ENCODE measurements around the gene NME8. TPM values are rescaled to one million over a fixed set of nuclear protein-coding genes. Genes with fewer than 3 reads are reported as not detected.

Gene NME8
- total RNA-seq, 4 donors from 2014 or later, result not detected

- Histone ChIP-seq H3K27ac (no peak overlapping the region), H3K36me3 (no peaks in the 10 kb centered on the region), H3K4me3 (no peak overlapping the region), H3K27me3 (no peaks in the 10 kb centered on the region), H3K4me1 (no peaks in the 10 kb centered on the region), H3K9me3 (peaks cover 0 to 2% of the 10 kb centered on the region in 2 donors)
- TF ChIP-seq POLR2A (IDR thresholded peaks at IDR 0.05) (no peak), CTCF (IDR thresholded peaks at IDR 0.05) (no peak)
- intact Hi-C loops (cut with DNase I; ENCODE audit: low total_unique reads), result no loop called here
- DNase-seq, result no peak
Observed at GRCh38 chr7:37933018-37933566, 84.7 kb downstream of the NME8 start.

- TF ChIP-seq CTCF (IDR thresholded peaks at IDR 0.05), result no peak
- TF ChIP-seq POLR2A (IDR thresholded peaks at IDR 0.05), result no peak
- Histone ChIP-seq H3K4me3 (no peak overlapping the region), H3K4me1 (peaks cover 0 to 7% of the 10 kb centered on the region in 2 donors), H3K27ac (peak overlapping the region; percentile 66 to 75), H3K36me3 (no peaks in the 10 kb centered on the region), H3K27me3 (no peaks in the 10 kb centered on the region), H3K9me3 (no peaks in the 10 kb centered on the region)
- DNase-seq, result peak; percentile 47 to 57
- intact Hi-C loops (cut with DNase I; ENCODE audit: low total_unique reads), result no loop called here
Observed at GRCh38 chr7:37942934-37943610, 94.7 kb downstream of the NME8 start.

GRCh38 chr7:37943905-37944736, 95.7 kb downstream of the NME8 start:
- intact Hi-C loops (cut with DNase I; ENCODE audit: low total_unique reads), result no loop called here
- H3K27ac ChIP-seq, result peak overlapping the region; percentile 66 to 75
- H3K4me3 ChIP-seq, result no peak overlapping the region
- H3K27me3 ChIP-seq, result no peaks in the 10 kb centered on the region
- no peaks in the 10 kb centered on the region for H3K9me3 ChIP-seq
- peaks cover 0 to 7% of the 10 kb centered on the region in 2 donors for H3K4me1 ChIP-seq
- H3K36me3 ChIP-seq, result no peaks in the 10 kb centered on the region
- TF ChIP-seq CTCF (IDR thresholded peaks at IDR 0.05) (no peak), POLR2A (IDR thresholded peaks at IDR 0.05) (no peak)
- no peak for DNase-seq

GRCh38 chr7:37944737-37945054, 96.3 kb downstream of the NME8 start:
- no peaks in the 10 kb centered on the region for H3K36me3 ChIP-seq
- no peak for TF ChIP-seq POLR2A (IDR thresholded peaks at IDR 0.05)
- TF ChIP-seq CTCF (IDR thresholded peaks at IDR 0.05), result no peak
- H3K4me1 ChIP-seq, result peaks cover 0 to 7% of the 10 kb centered on the region in 2 donors
- no peak overlapping the region for H3K4me3 ChIP-seq
- no peak for DNase-seq
- H3K27me3 ChIP-seq, result no peaks in the 10 kb centered on the region
- peak overlapping the region in 1 of 2 donors; percentile 75 for H3K27ac ChIP-seq
- intact Hi-C loops (cut with DNase I; ENCODE audit: low total_unique reads), result no loop called here
- no peaks in the 10 kb centered on the region for H3K9me3 ChIP-seq

- TF ChIP-seq CTCF (IDR thresholded peaks at IDR 0.05) (no peak), POLR2A (IDR thresholded peaks at IDR 0.05) (no peak)
Observed at GRCh38 chr7:37945336-37945735, 96.9 kb downstream of the NME8 start.

More at GRCh38 chr7:37945336-37945735, 96.9 kb downstream of the NME8 start:
- H3K27ac ChIP-seq, result no peak overlapping the region
- peaks cover 0 to 7% of the 10 kb centered on the region in 2 donors for H3K4me1 ChIP-seq
- H3K4me3 ChIP-seq, result no peak overlapping the region
- H3K9me3 ChIP-seq, result no peaks in the 10 kb centered on the region
- DNase-seq, result no peak
- no peaks in the 10 kb centered on the region for H3K27me3 ChIP-seq
- no peaks in the 10 kb centered on the region for H3K36me3 ChIP-seq
- intact Hi-C loops (cut with DNase I; ENCODE audit: low total_unique reads), result no loop called here

Data from uterus (tissue), 4 donors.